Stimulated activated CD4-positive, alpha-beta T cell treated with anti-CD3 and anti-CD28 coated beads, Interleukin-2, amount 100 ng/mL, for 48 hours (primary cell): Measurements from ENCODE around the gene PLEKHG2.
A peak's percentile ranks its signal among the peaks of the same experiment; 100 is the strongest.
"Not testable (repeated sequence)": the region's sequence is repeated elsewhere in the genome, so short reads cannot be mapped to it uniquely, and the experiment has no call there.

ENCODE experiments used
- DNase-seq, 2 donors: peaks; one replicate each; pipeline ENCODE4 v3.0.0-alpha.2; 2020

The PLEKHG2 gene, protein sequence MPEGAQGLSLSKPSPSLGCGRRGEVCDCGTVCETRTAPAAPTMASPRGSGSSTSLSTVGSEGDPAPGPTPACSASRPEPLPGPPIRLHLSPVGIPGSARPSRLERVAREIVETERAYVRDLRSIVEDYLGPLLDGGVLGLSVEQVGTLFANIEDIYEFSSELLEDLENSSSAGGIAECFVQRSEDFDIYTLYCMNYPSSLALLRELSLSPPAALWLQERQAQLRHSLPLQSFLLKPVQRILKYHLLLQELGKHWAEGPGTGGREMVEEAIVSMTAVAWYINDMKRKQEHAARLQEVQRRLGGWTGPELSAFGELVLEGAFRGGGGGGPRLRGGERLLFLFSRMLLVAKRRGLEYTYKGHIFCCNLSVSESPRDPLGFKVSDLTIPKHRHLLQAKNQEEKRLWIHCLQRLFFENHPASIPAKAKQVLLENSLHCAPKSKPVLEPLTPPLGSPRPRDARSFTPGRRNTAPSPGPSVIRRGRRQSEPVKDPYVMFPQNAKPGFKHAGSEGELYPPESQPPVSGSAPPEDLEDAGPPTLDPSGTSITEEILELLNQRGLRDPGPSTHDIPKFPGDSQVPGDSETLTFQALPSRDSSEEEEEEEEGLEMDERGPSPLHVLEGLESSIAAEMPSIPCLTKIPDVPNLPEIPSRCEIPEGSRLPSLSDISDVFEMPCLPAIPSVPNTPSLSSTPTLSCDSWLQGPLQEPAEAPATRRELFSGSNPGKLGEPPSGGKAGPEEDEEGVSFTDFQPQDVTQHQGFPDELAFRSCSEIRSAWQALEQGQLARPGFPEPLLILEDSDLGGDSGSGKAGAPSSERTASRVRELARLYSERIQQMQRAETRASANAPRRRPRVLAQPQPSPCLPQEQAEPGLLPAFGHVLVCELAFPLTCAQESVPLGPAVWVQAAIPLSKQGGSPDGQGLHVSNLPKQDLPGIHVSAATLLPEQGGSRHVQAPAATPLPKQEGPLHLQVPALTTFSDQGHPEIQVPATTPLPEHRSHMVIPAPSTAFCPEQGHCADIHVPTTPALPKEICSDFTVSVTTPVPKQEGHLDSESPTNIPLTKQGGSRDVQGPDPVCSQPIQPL (N-terminal part only)

GRCh38 chr19:39412100-39412866, at the start of gene PLEKHG2:
TSS of gene PLEKHG2 (plus strand) at chr19:39412669. CDS start at chr19:39414087, 1,418 bp downstream.
- peak; percentile 97 to 100 for DNase-seq

DNA sequence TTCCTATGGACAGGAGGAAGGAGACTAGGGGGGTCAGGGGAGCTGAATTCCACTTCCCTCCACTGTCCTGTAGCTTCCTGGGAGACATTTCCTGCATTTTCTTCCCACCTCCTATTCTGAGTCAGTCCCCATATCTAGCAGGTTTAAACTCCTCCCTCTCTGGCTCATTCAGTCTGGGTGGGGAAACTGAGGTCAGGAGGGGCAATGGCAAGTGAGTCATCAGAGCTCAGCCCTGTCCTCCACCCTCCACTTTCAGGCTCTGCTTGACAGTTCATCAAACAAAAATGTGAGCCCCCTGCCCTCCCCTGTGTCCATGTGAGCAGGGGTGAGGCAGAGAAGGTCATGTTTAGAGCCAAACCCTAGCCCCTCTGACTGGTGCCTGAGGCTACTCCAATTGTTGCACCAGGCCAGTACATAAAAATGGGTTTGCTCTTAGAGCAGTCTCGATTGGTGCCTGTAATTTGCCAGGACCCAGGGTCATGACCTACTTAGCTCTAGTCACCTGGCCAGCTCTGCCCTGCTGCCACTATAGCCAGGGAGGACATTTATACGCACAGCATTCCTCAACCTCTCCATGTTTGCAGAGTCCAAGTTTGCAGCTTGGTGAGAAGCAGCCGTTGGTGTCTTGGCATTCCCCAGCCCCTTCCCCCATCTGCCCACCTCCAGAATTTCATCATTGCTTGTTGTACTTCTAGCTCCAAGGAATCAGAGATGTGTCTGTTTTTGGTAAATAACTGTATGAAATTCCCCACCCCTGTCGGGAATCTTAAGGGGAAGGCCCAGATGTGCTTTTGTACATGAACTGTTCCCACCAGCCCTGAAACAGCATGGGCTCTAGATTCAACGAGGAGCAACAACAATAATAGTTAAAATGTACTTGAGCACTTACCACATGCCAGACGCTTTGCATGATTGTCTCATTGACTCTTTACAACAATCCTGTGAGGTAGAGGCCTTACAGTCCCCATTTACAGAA, 49.5 kb upstream of the PLEKHG2 start:
- DNase-seq = no peak

DNA sequence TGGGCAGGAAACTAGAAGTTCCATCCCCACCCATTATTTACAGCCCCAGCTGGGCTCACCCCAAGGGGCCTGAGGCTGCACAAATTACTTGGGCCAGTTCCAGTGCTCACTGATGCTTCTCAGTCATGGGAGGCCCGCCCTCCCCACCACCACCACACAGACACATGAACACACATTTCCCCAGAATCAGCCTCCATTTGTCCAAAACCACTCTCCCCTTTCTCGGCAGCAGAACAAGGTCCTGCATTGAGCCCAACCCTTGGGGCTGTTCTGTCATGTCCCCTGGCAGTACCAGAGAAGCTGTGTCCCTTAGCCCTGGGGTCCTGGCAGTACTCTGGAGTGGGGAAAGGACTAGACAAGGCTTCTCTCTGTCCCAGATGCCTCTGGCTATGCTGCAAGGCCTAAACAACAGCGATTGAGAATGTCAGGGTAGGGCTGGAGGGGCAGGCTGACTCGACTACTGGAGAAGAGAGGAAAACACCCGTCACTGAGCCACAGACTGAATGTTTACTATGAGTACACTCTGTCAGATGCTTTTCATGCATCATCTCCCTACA, 48.5 kb upstream of the PLEKHG2 start:
- no peak for DNase-seq

- DNase-seq = no peak
Measured at GRCh38 chr19:39365531-39365930, 46.9 kb upstream of the PLEKHG2 start.

DNA sequence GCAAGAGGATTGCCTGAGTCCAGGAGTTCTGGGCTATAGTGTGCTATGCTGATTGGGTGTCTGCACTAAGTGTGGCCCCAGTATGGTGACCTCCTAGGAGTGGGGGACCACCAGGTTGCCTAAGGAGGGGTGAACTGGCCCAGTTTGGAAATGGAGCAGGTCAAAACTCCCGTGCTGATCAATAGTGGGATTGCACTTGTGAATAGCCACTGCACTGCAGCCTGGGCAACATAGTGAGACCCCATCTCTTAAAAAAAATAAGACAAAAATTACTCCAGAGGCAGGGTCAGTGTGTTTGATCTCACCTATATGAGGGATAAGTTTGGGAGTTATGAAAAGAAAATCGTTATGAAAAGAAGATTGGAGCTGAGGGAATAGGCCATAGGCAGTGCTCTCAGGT, 43.3 kb upstream of the PLEKHG2 start:
- DNase-seq = no peak

- no peak for DNase-seq
Measured at GRCh38 chr19:39370735-39371134, 41.7 kb upstream of the PLEKHG2 start.

GRCh38 chr19:39372047-39372802, 40.2 kb upstream of the PLEKHG2 start:
- DNase-seq = no peak

DNA sequence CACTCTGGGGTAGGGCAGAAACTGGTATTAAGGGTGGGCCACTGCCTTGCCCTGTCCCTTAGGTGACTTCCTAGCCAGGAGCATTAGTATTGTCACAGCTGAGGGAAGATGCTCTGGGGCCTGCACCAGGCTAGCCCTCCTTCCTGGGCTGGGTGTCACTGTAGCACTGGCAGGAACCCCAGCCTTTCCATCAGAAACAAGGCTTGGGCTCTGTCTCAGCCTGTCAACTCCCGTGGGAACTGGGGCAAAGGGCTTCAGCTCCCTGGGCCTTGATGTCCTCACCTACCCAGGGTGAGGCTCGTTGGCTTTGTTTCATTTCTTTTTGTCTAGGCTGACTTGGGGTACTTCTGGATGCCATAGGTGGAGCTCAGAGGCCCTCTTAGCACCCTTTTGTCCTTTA, 39.5 kb upstream of the PLEKHG2 start:
- DNase-seq = no peak

- DNase-seq = no peak
Measured at GRCh38 chr19:39375929-39376328, 36.5 kb upstream of the PLEKHG2 start.

DNA sequence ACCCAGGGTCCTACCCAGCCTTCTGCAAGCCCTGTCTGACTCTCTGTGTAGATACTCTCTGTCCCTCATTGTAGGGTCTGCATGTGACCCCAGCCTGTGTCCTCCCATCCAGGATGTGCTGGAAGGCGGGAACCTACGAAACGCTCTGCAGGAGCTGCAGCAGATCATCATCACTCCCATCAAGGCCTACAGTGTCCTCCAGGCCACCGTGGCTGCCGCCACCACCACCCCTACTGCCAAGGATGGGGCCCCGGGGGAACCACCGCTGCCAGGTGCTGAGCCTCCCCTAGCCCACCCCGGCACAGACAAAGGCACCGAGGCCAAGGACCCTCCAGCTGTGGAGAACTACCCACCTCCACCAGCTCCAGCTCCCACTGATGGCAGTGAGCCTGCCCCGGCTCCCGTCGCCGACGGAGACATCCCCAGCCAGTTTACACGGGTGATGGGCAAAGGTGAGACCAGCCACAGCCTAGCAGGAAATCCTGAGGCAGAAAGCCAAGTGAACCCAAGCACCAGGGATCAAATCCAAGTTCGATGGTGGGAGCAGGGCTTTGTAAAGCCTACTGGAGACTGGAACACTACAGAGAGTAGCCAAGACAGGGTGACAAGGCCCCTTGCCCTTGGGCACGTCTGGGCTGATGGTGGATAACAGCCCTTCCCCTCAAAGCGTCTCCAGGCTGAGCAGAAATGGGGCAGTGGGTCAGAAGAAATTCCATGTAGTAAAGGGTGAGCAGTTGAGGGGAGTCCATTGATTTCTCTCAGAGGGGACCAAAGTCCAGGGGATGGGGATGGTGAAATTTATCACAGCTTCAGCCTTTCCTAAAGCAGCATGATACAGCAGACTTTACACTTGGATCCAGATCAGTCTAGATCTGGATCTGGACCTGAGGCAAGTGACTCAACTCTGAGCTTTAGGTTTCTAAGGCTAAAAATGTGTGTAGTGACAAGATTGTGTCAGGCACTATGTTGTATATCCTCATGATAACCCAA, 34.8 kb upstream of the PLEKHG2 start:
- no peak for DNase-seq

DNA sequence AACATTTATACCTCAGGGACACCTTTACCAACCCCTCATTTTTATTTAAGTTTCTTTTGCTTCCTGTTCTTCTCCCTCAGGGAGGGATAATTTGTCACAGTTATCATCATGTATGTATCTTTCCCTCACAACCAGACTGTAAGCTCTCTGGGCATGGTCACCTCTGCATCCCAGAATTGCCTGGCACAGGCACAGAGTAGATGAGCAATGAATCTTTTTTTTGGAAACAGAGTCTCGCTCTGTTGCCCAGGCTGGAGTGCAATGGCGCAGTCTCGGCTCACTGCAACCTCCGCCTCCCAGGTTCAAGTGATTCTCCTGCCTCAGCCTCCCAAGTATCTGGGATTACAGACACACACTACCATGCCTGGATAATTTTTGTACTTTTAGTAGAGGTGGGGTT, 33.1 kb upstream of the PLEKHG2 start:
- not testable (repeated sequence) for DNase-seq

DNA sequence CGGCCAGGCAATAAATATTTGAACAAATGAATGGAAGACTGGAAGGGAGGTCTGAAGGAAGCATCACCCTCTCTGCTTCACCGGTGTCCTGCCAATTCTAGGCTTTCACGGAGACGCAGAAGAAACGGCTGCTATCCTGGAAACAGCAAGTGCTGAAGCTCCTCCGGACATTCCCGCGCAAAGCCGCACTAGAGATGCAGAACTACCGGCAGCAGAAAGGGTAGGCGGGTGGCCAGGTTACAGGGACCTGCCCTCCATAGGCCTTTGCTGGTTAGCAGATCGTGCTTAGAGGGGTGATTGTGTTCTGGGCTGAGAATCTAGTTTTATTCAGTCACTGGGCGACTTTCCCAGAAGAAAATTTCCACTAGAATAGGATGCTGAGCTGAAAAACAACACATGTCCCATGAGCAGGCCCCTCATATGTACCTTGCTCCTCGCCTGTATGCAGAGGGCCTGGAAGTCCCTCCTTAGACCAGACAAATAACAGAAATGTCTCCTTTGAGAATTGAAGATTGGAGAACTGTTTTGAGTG, 32.5 kb upstream of the PLEKHG2 start:
- no peak for DNase-seq

- DNase-seq = no peak
Measured at GRCh38 chr19:39380521-39381502, 31.7 kb upstream of the PLEKHG2 start.

DNA sequence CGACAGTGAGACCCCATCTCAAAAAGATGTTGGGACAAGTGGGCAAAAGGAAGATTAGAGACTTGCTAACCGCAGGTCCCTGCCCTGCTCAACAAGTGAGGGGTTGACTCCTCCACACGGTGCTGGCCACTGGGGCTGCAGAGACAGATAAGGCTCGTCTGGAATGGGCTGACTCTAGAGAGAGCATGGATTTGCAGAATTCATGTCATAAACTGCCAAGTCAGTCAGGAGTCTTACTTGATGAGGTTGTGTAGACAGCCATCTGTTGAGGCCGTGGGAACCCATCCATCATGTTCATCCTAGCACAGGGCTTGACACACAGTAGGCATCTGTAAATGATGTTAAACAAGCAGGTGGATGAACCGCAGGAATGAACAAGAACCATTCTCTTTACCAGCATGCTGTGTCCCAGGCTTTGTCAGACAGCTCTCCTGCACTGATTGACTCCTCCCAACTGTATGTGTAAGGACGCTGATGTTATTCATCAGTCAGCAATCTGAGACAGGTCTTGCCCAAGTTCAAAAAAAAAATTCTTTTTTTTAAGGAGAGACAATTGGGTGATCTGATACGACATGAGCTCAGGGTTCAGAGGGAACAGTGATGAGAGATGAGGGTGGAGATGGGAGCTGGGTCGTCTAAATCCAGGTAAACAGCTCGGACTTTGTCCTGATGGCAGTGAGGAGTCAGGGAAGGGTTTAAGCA, 30.4 kb upstream of the PLEKHG2 start:
- DNase-seq = no peak

GRCh38 chr19:39382991-39383828, 29.3 kb upstream of the PLEKHG2 start:
- DNase-seq = no peak
